GM21723 (cell line): ENCODE results near the gene SIK2.
A peak's percentile ranks its signal among the peaks of the same experiment; 100 is the strongest.

Experiments used
- ATAC-seq: cut with Tn5 transposase; IDR thresholded peaks from one replicate; pipeline ENCODE4 v1.9.1; 2021; ENCODE audit warnings: mild to moderate bottlenecking, moderate library complexity; ENCODE audit not compliant: unreplicated experiment

SIK2 gene

GRCh38 chr11:111601979-111602864 lies at the start of gene SIK2:
TSS of gene SIK2 (plus strand) at chr11:111602449. CDS start at chr11:111602564, 115 bp downstream.
- peak; percentile 85 for ATAC-seq

GRCh38 chr11:111554532-111554931 lies 47.7 kb upstream of the SIK2 start:
- no peak for ATAC-seq

GRCh38 chr11:111555255-111555654 lies 47.0 kb upstream of the SIK2 start:
- no peak for ATAC-seq

- ATAC-seq: no peak
Measured at GRCh38 chr11:111557425-111558111, 44.7 kb upstream of the SIK2 start.

- no peak for ATAC-seq
Measured at GRCh38 chr11:111559800-111560464, 42.3 kb upstream of the SIK2 start.

GRCh38 chr11:111560800-111561199 lies 41.4 kb upstream of the SIK2 start:
- ATAC-seq: no peak

- ATAC-seq: no peak
Measured at GRCh38 chr11:111561306-111561705, 40.9 kb upstream of the SIK2 start.

- ATAC-seq: no peak
Measured at GRCh38 chr11:111561791-111562325, 40.4 kb upstream of the SIK2 start.

GRCh38 chr11:111562692-111563389 lies 39.4 kb upstream of the SIK2 start:
- no peak for ATAC-seq

- ATAC-seq: no peak
Measured at GRCh38 chr11:111565114-111565720, 37.0 kb upstream of the SIK2 start.

- ATAC-seq: no peak
Measured at GRCh38 chr11:111566324-111566723, 35.9 kb upstream of the SIK2 start.

GRCh38 chr11:111569476-111569875 lies 32.8 kb upstream of the SIK2 start:
- ATAC-seq: no peak

- ATAC-seq: no peak
Measured at GRCh38 chr11:111570796-111571195, 31.5 kb upstream of the SIK2 start.

GRCh38 chr11:111571829-111572501 lies 30.3 kb upstream of the SIK2 start:
- ATAC-seq: no peak

GRCh38 chr11:111572581-111572980 lies 29.7 kb upstream of the SIK2 start:
- ATAC-seq: no peak

GRCh38 chr11:111573821-111574249 lies 28.4 kb upstream of the SIK2 start:
- no peak for ATAC-seq

GRCh38 chr11:111574373-111575225 lies 27.6 kb upstream of the SIK2 start:
- no peak for ATAC-seq

- ATAC-seq: no peak
Measured at GRCh38 chr11:111575740-111576139, 26.5 kb upstream of the SIK2 start.

- no peak for ATAC-seq
Measured at GRCh38 chr11:111577821-111578220, 24.4 kb upstream of the SIK2 start.
